HepG2 (cell line): Measurements from ENCODE around the gene ESYT2.

Source experiments
- CTCF ChIP-seq: sonication (generic); formaldehyde crosslinking; IDR thresholded peaks from 2 replicates; pipeline ENCODE4 v1.5.0; 2020; ENCODE audit warnings: mild to moderate bottlenecking, missing genetic modification reagents, moderate library complexity
- EP300 ChIP-seq, 3 experiments: sonication (generic) in 1 of 3; formaldehyde crosslinking in 1 of 3; IDR thresholded peaks; 2 replicates each; pipeline versions ENCODE4 v1.5.1 to v1.6.1; 2011 to 2020; ENCODE audit warnings: low read depth in 2 of 3, low read length in 2 of 3, borderline replicate concordance in 1 of 3, improper control_type of control experiment in 1 of 3, mild to moderate bottlenecking in 1 of 3, missing genetic modification reagents in 1 of 3, moderate library complexity in 1 of 3
- GABPB1 ChIP-seq: IDR thresholded peaks from 2 replicates; pipeline ENCODE4 v1.6.1; 2016; ENCODE audit warnings: mild to moderate bottlenecking, missing genetic modification reagents, moderate library complexity, missing compliant biosample characterization
- PATZ1 ChIP-seq: sonication (generic); formaldehyde crosslinking; IDR thresholded peaks from 2 replicates; pipeline ENCODE4 v1.4.0; 2020; ENCODE audit warnings: missing genetic modification reagents
- SP1 ChIP-seq, 2 experiments: fragments of 450-650 bp in 1 of 2; sonication (generic) in 1 of 2; formaldehyde crosslinking in 1 of 2; IDR thresholded peaks; 2 replicates each; pipeline versions ENCODE4 v1.4.0 to v1.6.1; 2016 to 2020; ENCODE audit warnings: missing genetic modification reagents in 1 of 2
- ZFAT ChIP-seq: sonication (generic); formaldehyde crosslinking; conservative IDR thresholded peaks from 2 replicates; pipeline ENCODE4 v1.8.1; 2023; ENCODE audit warnings: missing genetic modification reagents, inconsistent platforms
- ZNF570 ChIP-seq: sonication (generic); formaldehyde crosslinking; IDR thresholded peaks from 2 replicates; pipeline ENCODE4 v1.4.0; 2020; ENCODE audit warnings: mild to moderate bottlenecking, missing genetic modification reagents, borderline replicate concordance

- TF ChIP-seq PATZ1 (no peak), ZFAT (CRISPR knock-in tag) (no peak), GABPB1 (CRISPR knock-in tag) (no peak), SP1 (IDR thresholded peaks at IDR 0.05) (no peak), SP1 (CRISPR knock-in tag; IDR thresholded peaks at IDR 0.05) (no peak), EP300 (IDR thresholded peaks at IDR 0.05; ENCODE audit: low read depth in 2 of 2, low read length in 2 of 2) (no peak), EP300 (CRISPR knock-in tag; IDR thresholded peaks at IDR 0.05; ENCODE audit: borderline replicate concordance) (no peak), CTCF (CRISPR knock-in tag) (no peak), ZNF570 (CRISPR knock-in tag) (no peak)
Observed at GRCh38 chr7:158763454-158764033, 65.8 kb downstream of the ESYT2 start.
